GM12891 (cell line): Measurements from ENCODE around the gene DAPP1.

Experiments
- POLR2A ChIP-seq: IDR thresholded peaks from 2 replicates; pipeline ENCODE4 v1.6.1; 2011; ENCODE audit warnings: low read depth, low read length, control low read depth
- POLR2AphosphoS5 ChIP-seq: IDR thresholded peaks from 2 replicates; pipeline ENCODE4 v1.6.1; 2011; ENCODE audit warnings: low read depth, low read length, control low read depth

DNA sequence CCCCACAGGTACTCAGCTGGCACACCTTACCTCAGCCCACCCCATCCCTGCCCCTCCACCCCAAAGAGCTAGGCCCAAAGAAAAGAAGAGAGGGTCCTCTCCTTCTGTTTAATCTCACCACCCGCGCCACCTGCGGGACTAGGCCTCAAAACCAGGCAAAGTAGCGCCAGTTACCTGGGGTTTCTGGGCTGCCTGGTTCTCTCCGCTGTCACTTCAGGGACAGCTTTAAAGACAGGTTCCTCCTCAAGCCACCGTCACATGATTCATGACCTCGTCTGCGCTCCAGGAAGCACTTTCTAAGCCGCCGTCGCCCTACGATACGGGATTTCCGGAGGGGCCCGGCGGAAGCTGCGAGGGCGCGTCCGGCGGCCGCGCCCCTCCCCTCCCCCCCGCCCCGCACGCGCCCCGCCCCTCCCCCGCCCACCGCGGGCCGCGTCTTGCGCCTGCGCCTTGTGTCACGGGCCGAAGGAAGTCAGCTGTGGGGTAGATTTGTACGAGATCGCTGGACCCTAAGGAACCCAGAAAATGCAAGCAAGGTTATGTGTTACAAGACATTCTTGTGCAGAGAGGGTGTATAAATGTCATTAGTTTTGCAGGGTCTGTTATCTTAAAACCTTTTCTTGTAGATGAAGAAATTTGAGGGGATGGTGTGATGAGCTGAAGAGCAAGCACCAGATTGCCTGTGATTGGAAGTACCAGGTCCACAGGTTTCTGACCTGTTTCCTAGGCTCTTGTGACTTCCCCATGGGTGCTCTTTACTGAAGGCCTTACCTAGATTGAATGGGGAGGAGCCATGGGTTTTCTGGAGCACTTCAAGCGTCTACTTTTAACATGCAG, 77.8 kb downstream of the DAPP1 start, which contains the start of gene LAMTOR3:
- TF ChIP-seq POLR2A, result peak; percentile 76
- TF ChIP-seq POLR2AphosphoS5, result peak; percentile 78; the same call in 1 of the 2 replicates
